Lower leg skin (tissue), 3 donors: ENCODE measurements around the gene FBXW8.

Source experiments
- CTCF ChIP-seq, 3 donors: fragments of 450-650 bp; IDR thresholded peaks; one replicate each; pipeline ENCODE4 v1.5.1; 2016; ENCODE audit warnings: antibody characterized with exemption in 3 of 3, mild to moderate bottlenecking in 3 of 3, moderate library complexity in 2 of 3
- POLR2A ChIP-seq, 2 donors: fragments of 450-650 bp; IDR thresholded peaks; one replicate each; pipeline ENCODE4 v1.6.1; 2016 to 2017; ENCODE audit warnings: antibody characterized with exemption in 2 of 2, mild to moderate bottlenecking in 1 of 2, moderate library complexity in 1 of 2

GRCh38 chr12:117015811-117016210 is 105.1 kb downstream of the FBXW8 start:
- TF ChIP-seq POLR2A (IDR thresholded peaks at IDR 0.05), result no peak
- TF ChIP-seq CTCF (IDR thresholded peaks at IDR 0.05), result no peak
